Fibroblast of mammary gland (primary cell): ENCODE data around the gene OR10AD1.
A peak's percentile ranks its signal among the peaks of the same experiment; 100 is the strongest.

ENCODE experiments used
- DNase-seq: peaks from one replicate; pipeline ENCODE4 v3.0.0-alpha.2; 2010; ENCODE audit warnings: low read depth
- H3K4me3 ChIP-seq: 2 replicates; pipeline ENCODE4 v1.5.1; 2011; ENCODE audit warnings: low read depth, mild to moderate bottlenecking, low read length, moderate library complexity; ENCODE audit not compliant: control insufficient read depth
- TF ChIP-seq, protein P1 (sequence below): conservative IDR thresholded peaks from 2 replicates; pipeline ENCODE4 v1.5.1; 2011; ENCODE audit warnings: low read depth, low read length, inconsistent platforms; ENCODE audit not compliant: control insufficient read depth, insufficient read depth

Gene OR10AD1

DNA sequence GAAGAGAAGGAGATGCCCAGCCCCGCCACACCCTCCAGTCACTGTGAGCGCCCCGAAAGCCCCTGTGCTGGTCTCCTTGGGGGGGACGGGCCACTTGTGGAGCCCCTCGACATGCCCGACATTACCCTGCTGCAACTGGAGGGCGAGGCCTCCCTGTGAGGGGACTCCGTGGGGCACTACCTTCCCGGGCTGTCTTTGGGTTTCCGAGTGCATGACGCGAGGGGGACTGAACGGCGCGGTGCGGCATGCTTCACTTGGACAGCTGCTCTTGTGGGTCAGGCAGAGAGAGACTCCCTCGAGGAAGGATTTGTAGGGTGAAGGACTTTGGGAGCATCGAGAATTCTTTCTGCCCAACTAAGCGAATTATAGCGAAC lies 18.6 kb downstream of the OR10AD1 start:
- no peak for DNase-seq
- no peak overlapping the region for H3K4me3 ChIP-seq
- TF ChIP-seq, protein P1, sequence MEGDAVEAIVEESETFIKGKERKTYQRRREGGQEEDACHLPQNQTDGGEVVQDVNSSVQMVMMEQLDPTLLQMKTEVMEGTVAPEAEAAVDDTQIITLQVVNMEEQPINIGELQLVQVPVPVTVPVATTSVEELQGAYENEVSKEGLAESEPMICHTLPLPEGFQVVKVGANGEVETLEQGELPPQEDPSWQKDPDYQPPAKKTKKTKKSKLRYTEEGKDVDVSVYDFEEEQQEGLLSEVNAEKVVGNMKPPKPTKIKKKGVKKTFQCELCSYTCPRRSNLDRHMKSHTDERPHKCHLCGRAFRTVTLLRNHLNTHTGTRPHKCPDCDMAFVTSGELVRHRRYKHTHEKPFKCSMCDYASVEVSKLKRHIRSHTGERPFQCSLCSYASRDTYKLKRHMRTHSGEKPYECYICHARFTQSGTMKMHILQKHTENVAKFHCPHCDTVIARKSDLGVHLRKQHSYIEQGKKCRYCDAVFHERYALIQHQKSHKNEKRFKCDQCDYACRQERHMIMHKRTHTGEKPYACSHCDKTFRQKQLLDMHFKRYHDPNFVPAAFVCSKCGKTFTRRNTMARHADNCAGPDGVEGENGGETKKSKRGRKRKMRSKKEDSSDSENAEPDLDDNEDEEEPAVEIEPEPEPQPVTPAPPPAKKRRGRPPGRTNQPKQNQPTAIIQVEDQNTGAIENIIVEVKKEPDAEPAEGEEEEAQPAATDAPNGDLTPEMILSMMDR = no peak

DNA sequence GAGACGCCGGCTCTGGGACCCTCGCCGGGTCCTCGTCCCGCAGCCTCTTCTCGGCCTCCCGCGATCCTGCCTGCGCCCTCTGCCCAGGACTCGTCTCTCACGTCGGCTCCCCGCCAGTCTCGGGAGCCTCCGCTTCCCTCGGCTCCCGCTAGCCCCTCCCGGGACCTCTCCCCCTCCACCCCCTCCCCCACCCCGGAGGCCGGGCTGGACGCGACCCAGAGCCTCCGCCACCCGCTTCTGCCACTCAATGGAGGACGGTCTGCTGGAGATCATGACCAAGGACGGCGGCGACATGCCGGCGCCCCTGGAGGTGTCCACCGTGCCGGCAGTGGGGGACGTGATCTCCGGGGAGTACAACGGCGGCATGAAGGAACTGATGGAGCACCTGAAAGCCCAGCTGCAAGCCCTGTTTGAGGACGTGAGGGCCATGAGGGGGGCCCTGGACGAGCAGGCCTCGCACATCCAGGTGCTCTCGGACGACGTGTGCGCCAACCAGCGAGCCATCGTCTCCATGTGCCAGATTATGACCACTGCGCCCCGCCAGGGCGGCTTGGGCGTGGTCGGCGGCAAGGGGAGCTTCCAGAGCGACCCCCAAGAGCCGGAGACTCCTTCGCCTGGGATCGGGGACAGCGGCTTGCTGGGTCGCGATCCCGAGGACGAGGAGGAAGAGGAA lies 19.1 kb downstream of the OR10AD1 start:
- TF ChIP-seq, protein P1 = no peak
- H3K4me3 ChIP-seq = peak overlapping the region; percentile 81
- no peak for DNase-seq

DNA sequence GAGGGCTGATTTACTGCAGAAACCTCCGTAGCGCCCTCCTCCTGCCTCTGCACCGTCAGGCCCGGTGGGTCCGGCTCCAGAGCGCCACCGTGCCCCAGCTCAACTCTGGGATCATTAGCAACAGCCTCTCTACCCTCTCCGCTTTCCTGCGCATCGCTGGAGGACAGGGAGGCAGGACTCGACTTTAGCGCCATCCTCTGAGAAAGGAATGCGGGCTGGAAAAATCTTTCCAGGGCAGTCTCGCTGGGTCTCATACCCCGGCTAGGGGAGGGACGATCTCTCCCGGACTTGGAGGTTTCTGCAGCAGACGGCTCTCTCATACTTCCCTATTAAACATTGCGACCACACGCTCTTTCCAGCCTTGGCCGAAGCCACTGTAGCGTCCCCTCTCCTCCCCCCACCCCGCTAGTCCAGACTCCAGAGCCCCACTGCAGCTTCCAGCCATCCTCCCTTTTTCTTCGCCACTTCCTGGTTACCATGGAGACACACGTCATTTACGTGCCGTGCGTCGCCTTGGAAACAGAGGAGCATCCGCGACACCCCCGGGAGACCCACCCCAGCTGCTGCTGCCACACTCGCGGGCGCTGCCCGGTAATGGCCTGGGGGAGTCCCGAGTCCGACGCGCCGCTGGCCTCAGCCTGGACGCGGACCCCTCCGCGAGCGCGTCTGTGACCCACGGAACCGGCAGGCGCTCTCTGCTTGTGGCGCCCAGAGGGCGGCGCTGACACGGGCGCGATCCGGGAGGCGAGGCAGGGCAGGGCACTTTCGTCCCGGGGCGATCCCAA lies 19.8 kb downstream of the OR10AD1 start, which contains the start of gene CCDC184:
Gene CCDC184 (plus strand): TSS at position 554 of the 785 bp plus-strand sequence. CDS start 479 bp downstream, outside the sequence.
- H3K4me3 ChIP-seq = peak within 1 kb of the TSS; percentile 81
- TF ChIP-seq, protein P1 = peak; percentile 19
- peak; percentile 71 for DNase-seq

- TF ChIP-seq, protein P1 = no peak
Measured at GRCh38 chr12:48182631-48183030, 20.5 kb downstream of the OR10AD1 start.

DNA sequence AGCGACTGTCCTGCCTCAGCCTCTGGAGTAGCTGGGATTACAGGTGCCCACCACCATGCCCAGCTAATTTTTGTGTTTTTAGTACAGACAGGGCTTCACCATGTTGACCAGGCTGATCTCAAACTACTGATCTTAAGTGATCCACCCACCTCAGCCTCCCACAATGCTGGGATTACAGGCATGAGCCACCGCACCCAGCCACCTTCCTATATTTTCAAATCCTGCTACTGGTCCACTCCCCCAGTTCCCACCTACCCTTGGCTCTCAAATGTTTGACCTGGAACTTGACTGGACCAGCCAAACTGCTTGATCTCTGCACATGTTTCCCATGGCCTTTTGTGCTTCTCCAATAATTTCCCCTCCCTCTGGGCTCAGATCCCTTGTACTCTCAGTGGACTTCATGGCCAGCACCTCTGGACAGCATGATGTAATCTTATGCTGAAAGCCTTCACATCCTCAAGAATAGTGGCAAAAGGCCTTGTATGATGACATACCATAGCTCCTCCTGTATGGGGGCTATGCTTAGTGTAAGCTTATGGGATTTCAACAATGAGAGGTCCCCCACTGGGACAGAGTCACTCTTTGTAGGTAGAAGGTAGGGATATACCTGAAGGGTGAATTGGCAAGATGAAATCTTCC lies 22.1 kb downstream of the OR10AD1 start:
- no peak overlapping the region for H3K4me3 ChIP-seq
- no peak for DNase-seq
- TF ChIP-seq, protein P1 = no peak

More at GRCh38 chr12:48182631-48183030, 20.5 kb downstream of the OR10AD1 start:
- H3K4me3 ChIP-seq = peak overlapping the region; percentile 81
- no peak for DNase-seq

- no peak overlapping the region for H3K4me3 ChIP-seq
- DNase-seq = no peak
- TF ChIP-seq, protein P1 = no peak
Measured at GRCh38 chr12:48180424-48180823, 22.7 kb downstream of the OR10AD1 start.
